ENCODE measurements around the gene PHLPP1.

The PHLPP1 gene

GRCh38 chr18:62834715-62835114 is 119.4 kb downstream of the PHLPP1 start:
- no peak for DNase-seq (ENCODE audit: low read depth, low spot score)
- POLR2A ChIA-PET, result no interaction called here
- no peak for TF ChIP-seq CTCF (IDR thresholded peaks at IDR 0.05; ENCODE audit: insufficient read depth, low read length, missing control alignments)
- CTCF ChIA-PET, result interaction anchor here (0.5 to 0.8 kb wide), 2 partner anchors 146 to 248 kb away, joined by 3 read pairs; no protein-coding TSS in a partner anchor
- H3K4me3 ChIP-seq (ENCODE audit: low read depth, low read length), result no peak overlapping the region

GRCh38 chr18:62837011-62837410 is 121.7 kb downstream of the PHLPP1 start:
- no peak for DNase-seq (ENCODE audit: low read depth, low spot score)
- ChIA-PET CTCF (no interaction called here), POLR2A (no interaction called here)
- H3K4me3 ChIP-seq (ENCODE audit: low read depth, low read length), result no peak overlapping the region
- no peak for TF ChIP-seq CTCF (IDR thresholded peaks at IDR 0.05; ENCODE audit: insufficient read depth, low read length, missing control alignments)

GRCh38 chr18:62838475-62839098 is 123.2 kb downstream of the PHLPP1 start:
- DNase-seq (ENCODE audit: low read depth, low spot score), result no peak
- POLR2A ChIA-PET, result no interaction called here
- CTCF ChIA-PET, result no interaction called here

GRCh38 chr18:62839874-62840713 is 124.8 kb downstream of the PHLPP1 start:
- ChIA-PET CTCF (no interaction called here), POLR2A (no interaction called here)
- H3K4me3 ChIP-seq (ENCODE audit: low read depth, low read length), result no peak overlapping the region
- DNase-seq (ENCODE audit: low read depth, low spot score), result no peak
- TF ChIP-seq CTCF (IDR thresholded peaks at IDR 0.05; ENCODE audit: insufficient read depth, low read length, missing control alignments), result no peak

More at GRCh38 chr18:62838475-62839098, 123.2 kb downstream of the PHLPP1 start:
- no peak for TF ChIP-seq CTCF (IDR thresholded peaks at IDR 0.05; ENCODE audit: insufficient read depth, low read length, missing control alignments)
- no peak overlapping the region for H3K4me3 ChIP-seq (ENCODE audit: low read depth, low read length)

- POLR2A ChIA-PET, result no interaction called here
- no peak for TF ChIP-seq CTCF (IDR thresholded peaks at IDR 0.05; ENCODE audit: insufficient read depth, low read length, missing control alignments)
- DNase-seq (ENCODE audit: low read depth, low spot score), result no peak
- CTCF ChIA-PET, result no interaction called here
- no peak overlapping the region for H3K4me3 ChIP-seq (ENCODE audit: low read depth, low read length)
Measured at GRCh38 chr18:62841405-62841804, 126.1 kb downstream of the PHLPP1 start.

GRCh38 chr18:62842898-62843297 is 127.6 kb downstream of the PHLPP1 start:
- DNase-seq (ENCODE audit: low read depth, low spot score), result no peak
- POLR2A ChIA-PET, result no interaction called here
- TF ChIP-seq CTCF (IDR thresholded peaks at IDR 0.05; ENCODE audit: insufficient read depth, low read length, missing control alignments), result no peak
- H3K4me3 ChIP-seq (ENCODE audit: low read depth, low read length), result no peak overlapping the region
- CTCF ChIA-PET, result no interaction called here

Data from AG04449 (cell line).